ENCODE measurements around the gene FAT2.

FAT2 gene

GRCh38 chr5:151591144-151591819, at the start of gene FAT2:
Gene FAT2, minus strand, starts transcription at chr5:151591331. Its CDS starts 22,400 bp downstream, at chr5:151568931.
- no peak for DNase-seq

- no peak for DNase-seq
Measured at GRCh38 chr5:151638619-151639018, 47.5 kb upstream of the FAT2 start.

GRCh38 chr5:151637676-151638075, 46.5 kb upstream of the FAT2 start:
- no peak for DNase-seq

GRCh38 chr5:151633892-151634291, 42.8 kb upstream of the FAT2 start:
- DNase-seq = no peak

GRCh38 chr5:151632941-151633340, 41.8 kb upstream of the FAT2 start:
- no peak for DNase-seq

GRCh38 chr5:151632524-151632923, 41.4 kb upstream of the FAT2 start:
- DNase-seq = no peak

GRCh38 chr5:151631941-151632340, 40.8 kb upstream of the FAT2 start:
- DNase-seq = no peak

- no peak for DNase-seq
Measured at GRCh38 chr5:151630088-151630487, 39.0 kb upstream of the FAT2 start.

- DNase-seq = no peak
Measured at GRCh38 chr5:151628112-151628823, 37.1 kb upstream of the FAT2 start.

GRCh38 chr5:151627650-151628049, 36.5 kb upstream of the FAT2 start:
- no peak for DNase-seq

GRCh38 chr5:151625285-151625684, 34.2 kb upstream of the FAT2 start:
- DNase-seq = no peak

- no peak for DNase-seq
Measured at GRCh38 chr5:151624476-151624875, 33.3 kb upstream of the FAT2 start.

GRCh38 chr5:151622367-151623088, 31.4 kb upstream of the FAT2 start:
- no peak for DNase-seq

GRCh38 chr5:151620461-151620840, 29.3 kb upstream of the FAT2 start:
- no peak for DNase-seq

GRCh38 chr5:151619812-151620460, 28.8 kb upstream of the FAT2 start:
- no peak for DNase-seq

- DNase-seq = no peak
Measured at GRCh38 chr5:151618907-151619306, 27.8 kb upstream of the FAT2 start.

- DNase-seq = no peak
Measured at GRCh38 chr5:151617841-151618710, 26.9 kb upstream of the FAT2 start.

- no peak for DNase-seq
Measured at GRCh38 chr5:151617383-151617840, 26.3 kb upstream of the FAT2 start.

- no peak for DNase-seq
Measured at GRCh38 chr5:151615431-151615830, 24.3 kb upstream of the FAT2 start.

- no peak for DNase-seq
Measured at GRCh38 chr5:151614565-151614964, 23.4 kb upstream of the FAT2 start.

- DNase-seq = no peak
Measured at GRCh38 chr5:151612689-151613427, 21.7 kb upstream of the FAT2 start.
